Measurements from ENCODE around the gene BRINP2. TPM values are rescaled to one million over a fixed set of nuclear protein-coding genes. Genes with fewer than 3 reads are reported as not detected.

BRINP2 gene
- polyA plus RNA-seq, 3 donors = not detected

- Histone ChIP-seq H3K36me3 (replicated peaks in 1 of 2; ENCODE audit: control insufficient read depth in 1 of 2, insufficient read depth in 2 of 2, low read length in 2 of 2) (no peaks in the 10 kb centered on the region), H3K27me3 (ENCODE audit: control insufficient read depth in 2 of 2, insufficient read depth in 2 of 2, low read length in 2 of 2) (no peaks in the 10 kb centered on the region), H3K4me2 (replicated peaks; ENCODE audit: extremely low read depth, low read length, poor library complexity, severe bottlenecking) (no peak overlapping the region), H3K4me1 (ENCODE audit: control insufficient read depth in 1 of 2, insufficient read depth in 2 of 2, low read length in 2 of 2) (no peaks in the 10 kb centered on the region), H4K20me1 (ENCODE audit: insufficient read depth, low read length) (no peaks in the 10 kb centered on the region), H2AFZ (ENCODE audit: insufficient read depth, low read depth, low read length, poor library complexity, severe bottlenecking) (no peak overlapping the region), H3K27ac (ENCODE audit: low read depth in 1 of 2, low read length in 2 of 2) (no peak overlapping the region), H3K9ac (ENCODE audit: insufficient read depth, low read length, poor library complexity, severe bottlenecking) (no peak overlapping the region), H3K4me3 (replicated peaks in 1 of 3; ENCODE audit: low read depth in 2 of 3, low read length in 3 of 3) (no peak overlapping the region), H3K9me3 (replicated peaks in 1 of 2; ENCODE audit: control insufficient read depth in 1 of 2, insufficient read depth in 1 of 2, low read length in 2 of 2) (no peaks in the 10 kb centered on the region), H3K79me2 (ENCODE audit: insufficient read depth, low read length) (no peaks in the 10 kb centered on the region)
- no peak for TF ChIP-seq CTCF (IDR thresholded peaks at IDR 0.05)
- DNase-seq = no peak
- WGBS (ENCODE audit: insufficient coverage) = no CpG with 5 or more reads among the region's 2 CpGs
- no peaks in the 10 kb centered on the region for H3K4me1 Mint-ChIP-seq
- no peak overlapping the region for H3K27ac Mint-ChIP-seq
- intact Hi-C loops (cut with micrococcal nuclease) = no loop called here
- no peaks in the 10 kb centered on the region for H3K36me3 Mint-ChIP-seq
- peaks cover 0 to 4% (median 0%) of the 10 kb centered on the region in 7 donors for H3K9me3 Mint-ChIP-seq
- no peak overlapping the region for H3K4me3 Mint-ChIP-seq
- H3K27me3 Mint-ChIP-seq (ENCODE audit: low read depth in 3 of 3) = peaks cover 0 to 2% (median 0%) of the 10 kb centered on the region in 3 donors
These were observed 118.8 kb downstream of the BRINP2 start for GRCh38 chr1:177289532-177289931.

- H3K79me2 ChIP-seq (ENCODE audit: insufficient read depth, low read length) = no peaks in the 10 kb centered on the region
These were observed 129.7 kb downstream of the BRINP2 start for GRCh38 chr1:177300431-177300830.

More at GRCh38 chr1:177300431-177300830, 129.7 kb downstream of the BRINP2 start:
- Histone ChIP-seq H2AFZ (ENCODE audit: insufficient read depth, low read depth, low read length, poor library complexity, severe bottlenecking) (no peak overlapping the region), H3K4me3 (replicated peaks in 1 of 3; ENCODE audit: low read depth in 2 of 3, low read length in 3 of 3) (no peak overlapping the region), H4K20me1 (ENCODE audit: insufficient read depth, low read length) (no peaks in the 10 kb centered on the region), H3K9ac (ENCODE audit: insufficient read depth, low read length, poor library complexity, severe bottlenecking) (no peak overlapping the region), H3K4me2 (replicated peaks; ENCODE audit: extremely low read depth, low read length, poor library complexity, severe bottlenecking) (no peak overlapping the region), H3K4me1 (ENCODE audit: control insufficient read depth in 1 of 2, insufficient read depth in 2 of 2, low read length in 2 of 2) (no peaks in the 10 kb centered on the region), H3K36me3 (replicated peaks in 1 of 2; ENCODE audit: control insufficient read depth in 1 of 2, insufficient read depth in 2 of 2, low read length in 2 of 2) (no peaks in the 10 kb centered on the region), H3K27me3 (ENCODE audit: control insufficient read depth in 2 of 2, insufficient read depth in 2 of 2, low read length in 2 of 2) (no peaks in the 10 kb centered on the region), H3K9me3 (replicated peaks in 1 of 2; ENCODE audit: control insufficient read depth in 1 of 2, insufficient read depth in 1 of 2, low read length in 2 of 2) (no peaks in the 10 kb centered on the region), H3K27ac (ENCODE audit: low read depth in 1 of 2, low read length in 2 of 2) (no peak overlapping the region)
- H3K4me1 Mint-ChIP-seq = no peaks in the 10 kb centered on the region
- TF ChIP-seq CTCF (IDR thresholded peaks at IDR 0.05) = no peak
- 89% methylated on average over 1 of the region's 1 CpG for WGBS (ENCODE audit: insufficient coverage)
- H3K27ac Mint-ChIP-seq = no peak overlapping the region
- intact Hi-C loops (cut with micrococcal nuclease) = no loop called here
- no peak overlapping the region for H3K4me3 Mint-ChIP-seq
- no peak for DNase-seq
- H3K9me3 Mint-ChIP-seq = peaks cover 0 to 4% (median 2%) of the 10 kb centered on the region in 7 donors
- no peaks in the 10 kb centered on the region for H3K36me3 Mint-ChIP-seq
- H3K27me3 Mint-ChIP-seq (ENCODE audit: low read depth in 3 of 3) = peaks cover 0 to 3% (median 0%) of the 10 kb centered on the region in 3 donors

All from CD14-positive monocyte (primary cell).